Subcutaneous preadipocyte (primary cell): ENCODE measurements around the gene GDF3. TPM values are rescaled to one million over a fixed set of nuclear protein-coding genes. Genes with fewer than 3 reads are reported as not detected.

Source experiments
- total RNA-seq: library from RNA; depleted of rRNA; stranded (reverse); fragments of >200 nt; gene quantifications from 2 replicates; pipeline ENCODE4 v1.2.3, GENCODE V29; 2012

GDF3 gene
- total RNA-seq = not detected in 2 replicates

DNA sequence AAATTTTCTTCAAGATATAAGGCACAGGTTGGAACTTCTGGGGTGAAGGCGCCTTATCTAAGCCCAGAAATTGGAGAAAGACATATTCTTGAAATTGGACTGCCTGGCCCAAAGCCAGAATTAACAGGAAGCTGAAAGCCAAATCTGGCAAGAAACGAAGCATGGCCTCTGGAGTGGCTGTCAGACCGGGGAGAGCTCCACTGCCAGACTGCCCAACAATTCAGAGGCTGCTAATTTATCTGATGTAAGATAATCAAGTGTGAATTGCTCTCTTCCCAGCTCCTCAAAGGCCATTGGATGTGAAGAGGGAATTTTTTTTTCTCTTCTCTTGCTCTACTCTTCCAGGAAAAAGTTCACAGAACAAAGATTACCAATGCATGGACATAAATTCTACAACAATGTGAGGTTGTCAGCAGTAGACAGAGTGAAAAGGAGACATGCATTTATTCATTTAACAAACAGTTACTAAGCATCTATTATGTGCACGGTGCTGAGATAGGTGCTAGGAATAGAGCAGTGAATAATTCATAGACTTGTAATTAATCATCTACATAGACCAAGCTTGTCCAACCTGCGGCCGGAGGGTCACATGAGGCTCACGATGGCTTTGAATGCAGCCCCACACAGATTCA, at the start of gene GDF3:
Gene GDF3 (minus strand): TSS at position 210 of the 632 bp plus-strand sequence. CDS start 47 bp downstream, at position 163.

DNA sequence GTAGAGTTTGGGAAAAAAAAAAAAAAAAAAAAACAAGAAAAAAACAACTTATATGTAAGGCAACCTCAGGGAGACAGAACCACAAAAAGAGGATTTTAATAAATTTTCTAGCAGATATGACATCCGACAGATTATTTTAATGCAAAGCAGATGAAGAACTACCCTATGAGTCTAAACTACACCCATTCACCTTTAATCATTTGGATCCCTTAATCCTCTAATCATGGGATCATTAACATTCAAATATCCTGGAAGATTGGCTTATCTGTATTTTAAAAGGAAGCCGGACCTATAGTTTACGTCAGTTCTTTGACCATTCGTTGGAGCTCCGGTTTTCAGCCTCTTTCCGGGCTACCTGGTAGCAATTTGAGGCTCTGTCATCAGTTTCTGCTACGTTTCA, 15.6 kb upstream of the GDF3 start, which contains the start of gene DPPA3:
Gene DPPA3 (plus strand): TSS at position 301 of the 400 bp plus-strand sequence. CDS start 138 bp downstream, outside the sequence.

Other genes with a start within 250 kb of the GDF3 start
- under 0.01 TPM in 2 replicates for gene CD163, start 192.0 kb downstream of the GDF3 start, total RNA-seq
- gene APOBEC1, start 29.9 kb downstream of the GDF3 start, total RNA-seq = not detected in 2 replicates
- gene DPPA3, start 15.7 kb upstream of the GDF3 start, total RNA-seq = not detected in 2 replicates
- gene CLEC4C, start 51.6 kb upstream of the GDF3 start, total RNA-seq = not detected in 2 replicates
- gene NANOGNB, start 69.4 kb upstream of the GDF3 start, total RNA-seq = not detected in 2 replicates
- gene NANOG, start 93.6 kb upstream of the GDF3 start, total RNA-seq = not detected in 2 replicates
- under 0.01 and 0.20 TPM in 2 replicates for gene SLC2A14, start 177.1 kb upstream of the GDF3 start, total RNA-seq
- 99.6 and 137 TPM in 2 replicates for gene SLC2A3, start 240.4 kb upstream of the GDF3 start, total RNA-seq